GM18909 (cell line): ENCODE measurements around the gene SEMA3B.
"Not testable (repeated sequence)": the region's sequence is repeated elsewhere in the genome, so short reads cannot be mapped to it uniquely, and the experiment has no call there.

Experiments
- ATAC-seq: cut with Tn5 transposase; IDR thresholded peaks from one replicate; pipeline ENCODE4 v1.9.1; 2021; ENCODE audit warnings: mild to moderate bottlenecking; ENCODE audit not compliant: unreplicated experiment, poor library complexity

Gene SEMA3B

GRCh38 chr3:50270422-50271224 lies 1.7 kb downstream of the SEMA3B start:
- ATAC-seq: no peak

GRCh38 chr3:50271314-50271936 lies 2.5 kb downstream of the SEMA3B start:
- no peak for ATAC-seq

- not testable (repeated sequence) for ATAC-seq
These were observed 3.6 kb downstream of the SEMA3B start for GRCh38 chr3:50272538-50272910.

GRCh38 chr3:50272911-50273688 lies 4.2 kb downstream of the SEMA3B start:
- ATAC-seq: peak; percentile 82

- ATAC-seq: no peak
These were observed 4.7 kb downstream of the SEMA3B start for GRCh38 chr3:50273689-50274065.

GRCh38 chr3:50274371-50275104 lies 5.6 kb downstream of the SEMA3B start:
- no peak for ATAC-seq

DNA sequence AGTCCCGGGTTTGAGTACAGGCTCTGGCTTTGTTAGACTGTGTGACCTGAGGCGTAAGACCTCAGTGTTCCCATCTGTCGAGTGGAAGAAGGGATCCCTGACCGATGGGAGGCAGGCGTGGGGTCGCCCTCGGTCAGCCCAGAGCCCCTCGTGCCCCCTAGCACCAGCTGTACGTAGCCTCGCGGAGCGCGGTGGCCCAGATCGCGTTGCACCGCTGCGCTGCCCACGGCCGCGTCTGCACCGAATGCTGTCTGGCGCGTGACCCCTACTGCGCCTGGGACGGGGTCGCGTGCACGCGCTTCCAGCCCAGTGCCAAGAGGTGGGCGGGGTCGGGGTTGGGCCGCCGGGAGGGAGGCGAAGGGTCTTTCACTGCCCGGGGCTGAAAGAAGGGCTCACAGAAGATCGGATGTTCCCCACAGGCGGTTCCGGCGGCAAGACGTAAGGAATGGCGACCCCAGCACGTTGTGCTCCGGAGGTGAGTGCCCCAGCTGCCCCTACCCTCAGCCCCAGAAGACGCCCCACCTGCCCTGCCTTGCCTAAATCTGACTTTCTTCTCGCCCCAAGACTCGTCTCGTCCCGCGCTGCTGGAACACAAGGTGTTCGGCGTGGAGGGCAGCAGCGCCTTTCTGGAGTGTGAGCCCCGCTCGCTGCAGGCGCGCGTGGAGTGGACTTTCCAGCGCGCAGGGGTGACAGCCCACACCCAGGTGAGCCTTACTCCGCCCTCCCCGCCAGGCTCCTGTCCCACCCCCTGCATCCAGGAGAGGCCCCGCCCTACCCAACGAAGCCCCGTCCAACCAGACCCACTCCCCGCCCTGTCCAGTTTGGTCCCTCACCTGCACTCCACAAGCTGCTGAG lies 6.4 kb downstream of the SEMA3B start:
- ATAC-seq: no peak

GRCh38 chr3:50275996-50276761 lies 7.2 kb downstream of the SEMA3B start:
- no peak for ATAC-seq

DNA sequence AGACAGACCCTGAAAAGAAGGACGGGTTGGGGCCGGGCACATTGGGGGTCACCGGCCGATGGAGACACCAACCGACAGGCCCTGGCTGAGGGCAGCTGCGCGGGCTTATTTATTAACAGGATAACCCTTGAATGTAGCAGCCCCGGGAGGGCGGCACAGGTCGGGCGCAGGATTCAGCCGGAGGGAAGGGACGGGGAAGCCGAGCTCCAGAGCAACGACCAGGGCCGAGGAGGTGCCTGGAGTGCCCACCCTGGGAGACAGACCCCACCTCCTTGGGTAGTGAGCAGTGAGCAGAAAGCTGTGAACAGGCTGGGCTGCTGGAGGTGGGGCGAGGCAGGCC lies 7.8 kb downstream of the SEMA3B start:
- ATAC-seq: no peak

DNA sequence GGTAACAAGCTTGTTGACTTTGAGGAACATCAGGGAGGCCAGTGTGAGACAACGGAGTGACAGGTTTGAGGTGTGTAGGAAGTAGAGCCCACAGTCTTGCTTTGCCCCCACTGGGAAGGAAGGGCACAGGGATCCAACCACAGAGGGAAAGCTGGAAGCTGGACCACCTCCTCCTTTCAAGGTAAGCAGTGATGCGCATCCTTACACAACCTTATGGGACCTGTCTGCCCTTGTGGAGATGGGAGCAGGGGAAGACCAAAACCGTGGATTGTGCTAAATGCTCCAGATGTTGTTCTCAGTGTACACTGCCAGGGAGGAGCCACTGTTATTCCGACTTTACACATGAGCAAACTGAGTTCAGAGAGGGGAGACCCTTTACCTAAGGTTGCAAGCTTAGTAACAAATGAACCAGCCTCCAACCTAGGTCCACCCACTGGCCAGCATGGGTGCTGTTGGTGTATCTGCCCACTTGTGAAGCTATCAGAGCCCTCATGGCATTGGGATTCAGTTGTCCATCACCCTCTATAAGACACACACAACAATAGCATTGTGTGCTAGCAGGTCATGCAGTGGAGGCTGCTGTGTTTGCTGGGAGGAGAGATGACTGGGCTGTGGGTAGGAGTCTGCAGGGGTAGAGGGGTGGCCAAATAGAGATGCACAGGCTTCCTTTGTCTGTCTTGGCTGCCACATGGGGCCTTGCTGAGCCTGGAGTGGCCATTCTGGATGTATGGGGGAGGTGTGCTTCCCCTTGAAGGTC lies 9.4 kb downstream of the SEMA3B start:
- no peak for ATAC-seq

- no peak for ATAC-seq
These were observed 9.9 kb downstream of the SEMA3B start, which contains the start of gene LSMEM2 for GRCh38 chr3:50278880-50279224. TSS of gene LSMEM2 (plus strand) at chr3:50279087. CDS start at chr3:50279114, 27 bp downstream.

GRCh38 chr3:50279255-50280016 lies 10.5 kb downstream of the SEMA3B start:
- ATAC-seq: no peak

DNA sequence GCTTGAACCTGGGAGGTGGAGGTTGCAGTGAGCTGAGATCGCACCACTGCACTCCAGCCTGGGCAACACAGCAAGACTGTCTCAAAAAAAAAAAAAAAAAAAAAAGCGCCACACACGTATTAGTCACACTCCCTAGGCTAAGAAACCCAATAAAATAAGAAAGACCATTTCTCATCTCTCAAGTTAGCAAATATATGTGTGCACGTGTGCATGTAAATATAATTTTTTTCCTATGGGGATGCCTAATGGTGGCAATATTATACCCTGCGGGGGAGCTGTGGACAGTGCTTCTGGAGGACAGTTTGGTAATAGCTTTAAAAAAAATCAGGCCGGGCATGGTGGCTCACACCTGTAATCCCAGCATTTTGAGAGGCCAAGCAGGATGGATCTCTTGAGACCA lies 15.2 kb downstream of the SEMA3B start:
- ATAC-seq: not testable (repeated sequence)

DNA sequence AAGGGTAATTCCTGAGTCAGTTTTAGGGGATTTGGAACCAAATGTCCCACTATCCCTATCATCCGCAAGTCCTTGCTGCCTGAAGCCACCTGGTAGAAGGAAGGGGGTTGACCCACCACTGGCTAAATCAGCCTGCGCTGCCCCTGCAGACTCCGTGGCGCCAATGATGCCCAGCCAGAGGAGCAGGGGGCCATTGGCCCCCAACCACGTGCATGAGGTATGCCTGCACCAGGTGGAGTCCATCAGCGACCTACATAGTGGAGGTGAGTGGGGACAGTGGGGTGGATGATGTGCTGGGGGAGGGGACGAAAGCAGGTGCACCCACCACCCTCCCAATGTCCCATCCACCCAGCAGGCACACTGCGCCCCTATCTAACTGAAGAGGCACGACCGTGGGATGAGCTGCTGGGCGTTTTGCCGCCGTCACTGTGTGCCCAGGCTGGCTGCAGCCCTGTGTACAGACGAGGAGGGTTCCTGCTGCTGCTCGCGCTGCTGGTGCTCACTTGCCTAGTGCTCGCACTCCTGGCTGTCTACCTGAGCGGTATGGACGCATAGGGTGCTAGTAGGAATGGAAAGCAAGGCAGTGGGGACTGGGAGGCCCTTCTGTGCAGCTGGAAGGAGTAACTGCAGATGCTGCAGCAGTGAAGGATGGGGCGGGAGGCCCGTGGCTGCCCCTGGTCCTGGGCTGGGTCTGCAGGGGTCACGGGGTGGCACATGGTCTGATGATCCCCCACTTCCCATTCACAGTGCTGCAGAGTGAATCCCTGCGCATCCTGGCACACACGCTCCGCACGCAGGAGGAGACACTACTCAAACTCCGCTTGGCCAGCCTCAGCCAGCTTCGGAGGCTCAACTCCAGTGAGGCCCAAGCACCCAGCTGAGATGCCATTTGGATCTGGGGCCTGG lies 17.6 kb downstream of the SEMA3B start:
- ATAC-seq: no peak

DNA sequence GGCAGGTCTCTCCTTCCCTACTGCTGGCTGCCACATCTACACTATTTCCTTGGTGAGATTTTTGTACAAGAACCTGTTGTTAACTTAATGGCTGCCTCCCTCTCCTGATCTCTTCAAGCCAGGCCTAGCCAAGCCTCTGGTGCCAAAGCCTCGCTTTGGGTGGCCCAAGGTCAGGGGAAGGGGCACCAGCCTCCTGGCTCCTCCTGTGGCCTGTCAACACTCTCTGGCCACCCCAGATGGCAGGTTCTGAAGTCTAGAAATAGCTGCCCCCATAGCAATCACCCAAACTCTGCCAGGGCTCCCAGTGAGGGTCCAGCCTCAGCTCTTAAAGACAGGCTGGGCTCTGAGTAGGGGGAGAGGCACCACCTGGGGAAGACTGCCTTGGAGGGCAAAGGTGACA lies 18.3 kb downstream of the SEMA3B start:
- no peak for ATAC-seq

DNA sequence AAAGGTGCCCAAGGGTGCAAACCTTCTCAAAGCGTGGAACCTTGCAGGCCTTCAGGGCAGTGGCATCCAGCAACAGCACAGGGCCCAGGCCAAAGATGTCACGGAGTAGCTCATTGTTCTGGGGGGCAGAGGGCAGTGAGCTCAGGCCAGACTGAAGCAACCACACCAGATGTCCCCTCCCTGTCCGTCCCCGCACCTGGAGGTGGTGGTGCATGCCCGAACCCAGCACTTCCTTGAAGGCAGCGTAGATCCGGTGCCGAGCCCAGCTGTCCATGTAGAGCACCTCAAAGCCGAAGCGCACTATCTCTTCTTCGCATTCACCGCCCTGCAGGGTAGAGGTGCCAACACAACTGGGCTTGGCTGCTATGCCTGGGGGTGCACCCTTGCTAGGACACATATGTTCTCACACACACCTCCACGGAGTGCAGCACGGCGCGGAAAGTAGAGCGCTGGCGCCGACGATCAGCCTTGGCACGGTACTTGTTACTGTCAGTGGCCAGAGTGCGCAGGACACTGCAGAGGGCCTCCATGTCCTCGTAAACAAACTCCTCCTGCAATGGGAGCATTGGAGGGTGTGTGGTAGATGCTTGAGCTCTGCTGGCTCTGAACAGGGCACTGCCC lies 19.6 kb downstream of the SEMA3B start:
- ATAC-seq: no peak
